Measurements from ENCODE around the gene TKT. TPM values are rescaled to one million over a fixed set of nuclear protein-coding genes. Genes with fewer than 3 reads are reported as not detected.
A peak's percentile ranks its signal among the peaks of the same experiment; 100 is the strongest.

Gene TKT
- total RNA-seq, 6 experiments from 2014 or later, result 98.9 to 257 (median 146) TPM

GRCh38 chr3:53230041-53230621 is 25.7 kb downstream of the TKT start:
- no peak overlapping the region for H3K27ac ChIP-seq
- no peak overlapping the region for H3K4me3 ChIP-seq
- H3K27me3 ChIP-seq, result no peaks in the 10 kb centered on the region
- WGBS (ENCODE audit: insufficient coverage, low coverage, low lambda C conversion rate, missing lambda C conversion rate), result 81% methylated on average over 5 of the region's 16 CpGs
- TF ChIP-seq POLR2A (IDR thresholded peaks at IDR 0.05), result no peak
- TF ChIP-seq CTCF (IDR thresholded peaks at IDR 0.05), result no peak
- no peaks in the 10 kb centered on the region for H3K9me3 ChIP-seq
- ATAC-seq (peak in 1 of 4 donors; percentile 10), DNase-seq (peak in 1 of 3 donors; percentile 40)
- H3K4me1 ChIP-seq, result no peaks in the 10 kb centered on the region
- intact Hi-C loops (cut with DNase I), result no loop called here
- H3K36me3 ChIP-seq, result peaks cover 13 to 100% (median 38%) of the 10 kb centered on the region in 4 donors

- Histone ChIP-seq H3K36me3 (peaks cover 13 to 100% (median 41%) of the 10 kb centered on the region in 4 donors), H3K27me3 (no peaks in the 10 kb centered on the region), H3K27ac (no peak overlapping the region), H3K4me3 (no peak overlapping the region), H3K4me1 (no peaks in the 10 kb centered on the region), H3K9me3 (no peaks in the 10 kb centered on the region)
- TF ChIP-seq POLR2A (IDR thresholded peaks at IDR 0.05), result no peak
- no peak for TF ChIP-seq CTCF (IDR thresholded peaks at IDR 0.05)
- intact Hi-C loops (cut with DNase I), result no loop called here
- ATAC-seq (no peak), DNase-seq (no peak)
- no CpG with 5 or more reads among the region's 2 CpGs for WGBS (ENCODE audit: insufficient coverage, low coverage, low lambda C conversion rate, missing lambda C conversion rate)
Measured at GRCh38 chr3:53229606-53230005, 26.2 kb downstream of the TKT start.

GRCh38 chr3:53229171-53229570 is 26.7 kb downstream of the TKT start:
- Histone ChIP-seq H3K36me3 (peaks cover 13 to 100% (median 42%) of the 10 kb centered on the region in 4 donors), H3K27me3 (no peaks in the 10 kb centered on the region), H3K27ac (no peak overlapping the region), H3K4me1 (no peaks in the 10 kb centered on the region), H3K9me3 (no peaks in the 10 kb centered on the region), H3K4me3 (no peak overlapping the region)
- TF ChIP-seq POLR2A (IDR thresholded peaks at IDR 0.05) (no peak), CTCF (IDR thresholded peaks at IDR 0.05) (no peak)
- 98% methylated on average over 8 of the region's 14 CpGs for WGBS (ENCODE audit: insufficient coverage, low coverage, low lambda C conversion rate, missing lambda C conversion rate)
- intact Hi-C loops (cut with DNase I), result no loop called here
- DNase-seq, result no peak
- no peak for ATAC-seq

- H3K27ac ChIP-seq, result no peak overlapping the region
- peaks cover 13 to 99% (median 44%) of the 10 kb centered on the region in 4 donors for H3K36me3 ChIP-seq
- peak in 1 of 3 donors; percentile 43 for DNase-seq
- H3K4me3 ChIP-seq, result no peak overlapping the region
- no peaks in the 10 kb centered on the region for H3K4me1 ChIP-seq
- ATAC-seq, result no peak
- H3K9me3 ChIP-seq, result no peaks in the 10 kb centered on the region
- H3K27me3 ChIP-seq, result no peaks in the 10 kb centered on the region
- 80% methylated on average over 16 of the region's 24 CpGs for WGBS (ENCODE audit: insufficient coverage, low coverage, low lambda C conversion rate, missing lambda C conversion rate)
- TF ChIP-seq CTCF (IDR thresholded peaks at IDR 0.05) (no peak), POLR2A (IDR thresholded peaks at IDR 0.05) (no peak)
- intact Hi-C loops (cut with DNase I), result no loop called here
Measured at GRCh38 chr3:53227993-53228885, 27.6 kb downstream of the TKT start.

Data from right lobe of liver (tissue), 6 donors.